GM12872 (cell line): ENCODE data around the gene SETD4.

Experiments used
- CTCF ChIP-seq: IDR thresholded peaks from 3 replicates; pipeline ENCODE4 v1.5.1; 2011; ENCODE audit warnings: low read depth, mild to moderate bottlenecking, low read length, moderate library complexity; ENCODE audit not compliant: insufficient read depth

Gene SETD4

DNA sequence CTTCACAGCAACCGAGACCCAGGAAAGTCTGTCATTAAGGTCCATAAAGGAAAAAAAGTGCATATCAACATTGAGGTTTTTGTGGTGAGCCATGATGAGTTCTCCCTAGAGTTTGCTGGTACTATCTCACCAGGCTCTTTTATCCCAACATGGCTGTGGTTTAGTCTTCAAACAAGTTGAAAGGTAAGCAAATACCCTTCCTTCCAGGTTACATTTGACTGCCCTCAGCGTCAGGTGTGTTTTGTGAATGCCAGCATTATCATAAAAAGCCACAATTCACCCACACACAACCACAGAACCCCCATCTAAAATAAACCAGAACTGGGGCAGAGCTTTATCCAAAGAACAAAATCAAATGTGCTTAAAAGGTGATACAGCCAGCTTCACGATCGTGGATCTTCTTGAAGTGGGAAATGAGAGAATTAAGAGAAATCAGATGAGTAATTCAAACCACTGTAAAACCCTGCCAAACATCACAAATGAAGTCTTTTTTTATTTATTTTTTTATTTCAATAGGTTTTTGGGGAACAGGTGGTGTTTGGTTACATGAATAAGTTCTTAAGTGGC, 64.7 kb downstream of the SETD4 start:
- TF ChIP-seq CTCF: no peak

- TF ChIP-seq CTCF: no peak
These were observed 65.7 kb downstream of the SETD4 start for GRCh38 chr21:35994613-35995012.

DNA sequence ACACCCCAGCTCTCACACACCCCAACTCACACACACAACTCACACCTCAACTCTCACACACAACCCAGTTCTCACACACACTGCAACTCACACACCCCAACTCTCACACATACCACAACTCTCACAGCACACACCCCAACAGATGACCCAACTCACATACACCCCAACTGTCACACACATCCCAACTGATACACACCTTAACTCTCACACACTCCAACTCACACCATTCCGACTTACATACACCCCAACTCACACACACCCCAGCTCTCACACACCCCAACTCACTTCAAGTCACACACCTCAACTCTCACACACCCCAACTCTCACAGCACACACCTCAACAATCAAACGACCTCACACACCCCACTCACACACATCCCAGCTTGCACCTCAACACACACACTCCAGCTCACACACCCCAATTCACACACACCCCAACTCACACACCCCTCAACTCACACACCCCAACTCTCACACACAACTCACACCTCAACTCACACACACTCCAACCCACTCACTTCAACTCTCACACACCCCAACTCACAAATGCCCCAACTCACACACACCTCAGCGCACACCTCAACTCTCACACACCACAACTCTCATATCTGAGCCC, 66.3 kb downstream of the SETD4 start:
- TF ChIP-seq CTCF: no peak

DNA sequence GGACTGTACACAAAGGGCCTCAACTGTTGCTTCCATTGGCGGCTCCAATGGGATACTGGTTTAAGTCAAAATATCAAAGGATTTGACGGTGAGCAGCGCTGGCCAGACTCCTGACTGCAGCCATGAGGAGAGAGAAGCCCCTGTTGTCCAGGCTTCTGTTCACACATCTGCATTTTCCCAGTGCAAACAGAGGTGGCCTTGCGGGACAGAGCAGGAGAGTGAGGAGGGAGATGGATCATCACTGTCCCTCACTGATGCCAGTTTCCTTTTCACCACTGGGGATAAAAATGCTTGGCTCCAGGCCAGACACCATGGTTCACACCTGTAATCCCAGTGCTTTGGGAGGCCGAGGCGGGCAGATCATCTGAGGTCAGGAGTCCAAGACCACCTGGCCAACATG, 69.2 kb downstream of the SETD4 start:
- no peak for TF ChIP-seq CTCF

DNA sequence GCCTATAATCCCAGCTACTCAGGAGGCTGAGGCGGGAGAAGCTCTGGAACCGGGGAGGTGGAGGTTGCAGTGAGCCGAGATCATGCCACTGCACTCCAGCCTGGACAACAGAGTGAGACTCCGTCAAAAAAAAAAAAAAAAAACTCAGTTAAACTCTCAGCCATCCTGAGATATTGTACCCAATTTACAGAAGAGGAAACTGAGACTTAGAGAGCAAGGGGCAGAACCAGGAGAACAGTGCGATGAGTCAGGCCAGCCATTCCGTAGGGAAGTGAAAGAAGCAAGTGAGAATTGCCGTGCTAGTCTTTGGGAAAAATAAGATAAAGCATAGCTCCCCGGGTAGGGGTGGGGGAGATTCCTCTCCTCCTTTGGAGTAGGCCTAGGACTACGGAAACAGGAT, 69.7 kb downstream of the SETD4 start:
- TF ChIP-seq CTCF: no peak

GRCh38 chr21:35989138-35989735, 71.1 kb downstream of the SETD4 start:
- no peak for TF ChIP-seq CTCF

DNA sequence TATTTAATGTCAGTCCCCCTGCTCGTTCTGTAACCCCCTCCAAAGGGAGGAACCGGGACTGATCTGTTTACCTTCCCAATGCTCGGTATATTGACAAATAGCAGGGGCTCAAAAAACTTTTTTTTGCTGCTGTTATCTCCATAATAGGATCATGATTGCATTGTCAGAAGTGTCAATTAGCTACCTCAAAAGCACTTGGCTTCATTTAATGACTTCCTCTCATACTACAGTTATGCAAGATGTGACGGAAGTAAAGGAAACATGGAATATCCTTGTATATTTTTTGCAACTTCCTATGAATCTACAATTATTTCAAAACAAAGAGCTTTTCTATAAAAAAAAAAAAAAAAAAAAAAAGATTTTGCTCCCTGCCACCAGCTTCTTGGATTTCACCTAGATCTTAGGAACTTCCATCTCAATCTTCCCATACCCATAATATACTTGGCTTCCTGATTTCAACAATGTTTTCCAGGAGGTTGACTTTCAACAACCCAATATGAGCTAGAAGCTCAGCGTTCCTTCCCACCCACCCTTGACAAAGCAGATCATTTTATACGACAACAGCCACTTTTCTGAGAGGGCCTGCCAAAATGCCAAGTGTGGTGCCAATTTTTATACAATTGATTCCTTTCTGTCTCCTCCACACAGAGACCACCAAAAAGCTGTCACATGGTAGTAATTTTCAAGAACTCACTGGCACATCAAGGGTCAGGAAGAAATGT, 71.7 kb downstream of the SETD4 start:
- no peak for TF ChIP-seq CTCF
